ENCODE measurements around the gene VSIG10L2.

VSIG10L2 gene

GRCh38 chr11:125935618-125936199, 10.1 kb upstream of the VSIG10L2 start:
- H3K4me2 ChIP-seq (ENCODE audit: low read depth, low read length, poor library complexity, severe bottlenecking) = no peak overlapping the region
- H3K9me3 ChIP-seq (ENCODE audit: insufficient read depth, low read length) = no peaks in the 10 kb centered on the region
- no peaks in the 10 kb centered on the region for H3F3A ChIP-seq (ENCODE audit: insufficient read depth)
- TF ChIP-seq CTCF (IDR thresholded peaks at IDR 0.05; ENCODE audit: insufficient read depth, low read length, poor library complexity, severe bottlenecking) (no peak), EZH2phosphoT487 (conservative IDR thresholded peaks at IDR 0.05; ENCODE audit: low read length) (no peak)
- no peak overlapping the region for H3K4me3 ChIP-seq (ENCODE audit: insufficient read depth, low read length, poor library complexity, severe bottlenecking)
- no peaks in the 10 kb centered on the region for H3K9me2 ChIP-seq (replicated peaks; ENCODE audit: insufficient read depth, low read length)
- H3K9ac ChIP-seq (ENCODE audit: low read length) = no peak overlapping the region
- H3K79me2 ChIP-seq (ENCODE audit: insufficient read depth, low read length) = no peaks in the 10 kb centered on the region
- no peak overlapping the region for H2AFZ ChIP-seq (ENCODE audit: low read depth, low read length, severe bottlenecking)
- no peak overlapping the region for H3K27ac ChIP-seq (ENCODE audit: low read depth, low read length)
- no peaks in the 10 kb centered on the region for H3K27me3 ChIP-seq (ENCODE audit: low read length)
- H3K36me3 ChIP-seq (ENCODE audit: low read length) = no peaks in the 10 kb centered on the region
- no peaks in the 10 kb centered on the region for H4K20me1 ChIP-seq (ENCODE audit: low read depth, low read length)

GRCh38 chr11:125938418-125938817, 7.4 kb upstream of the VSIG10L2 start:
- H3K9me2 ChIP-seq (replicated peaks; ENCODE audit: insufficient read depth, low read length) = no peaks in the 10 kb centered on the region
- no peak overlapping the region for H3K9ac ChIP-seq (ENCODE audit: low read length)
- no peaks in the 10 kb centered on the region for H3K79me2 ChIP-seq (ENCODE audit: insufficient read depth, low read length)
- H3F3A ChIP-seq (ENCODE audit: insufficient read depth) = no peaks in the 10 kb centered on the region
- H3K36me3 ChIP-seq (ENCODE audit: low read length) = no peaks in the 10 kb centered on the region
- no peaks in the 10 kb centered on the region for H4K20me1 ChIP-seq (ENCODE audit: low read depth, low read length)
- TF ChIP-seq EZH2phosphoT487 (conservative IDR thresholded peaks at IDR 0.05; ENCODE audit: low read length) = no peak
- TF ChIP-seq CTCF (IDR thresholded peaks at IDR 0.05; ENCODE audit: insufficient read depth, low read length, poor library complexity, severe bottlenecking) = no peak
- H3K4me2 ChIP-seq (ENCODE audit: low read depth, low read length, poor library complexity, severe bottlenecking) = no peak overlapping the region
- no peaks in the 10 kb centered on the region for H3K9me3 ChIP-seq (ENCODE audit: insufficient read depth, low read length)
- no peak overlapping the region for H3K4me3 ChIP-seq (ENCODE audit: insufficient read depth, low read length, poor library complexity, severe bottlenecking)
- no peaks in the 10 kb centered on the region for H3K27me3 ChIP-seq (ENCODE audit: low read length)
- H2AFZ ChIP-seq (ENCODE audit: low read depth, low read length, severe bottlenecking) = no peak overlapping the region
- no peak overlapping the region for H3K27ac ChIP-seq (ENCODE audit: low read depth, low read length)

GRCh38 chr11:125939081-125939521, 6.7 kb upstream of the VSIG10L2 start:
- H4K20me1 ChIP-seq (ENCODE audit: low read depth, low read length) = no peaks in the 10 kb centered on the region
- no peaks in the 10 kb centered on the region for H3K79me2 ChIP-seq (ENCODE audit: insufficient read depth, low read length)
- no peaks in the 10 kb centered on the region for H3K27me3 ChIP-seq (ENCODE audit: low read length)
- no peaks in the 10 kb centered on the region for H3K36me3 ChIP-seq (ENCODE audit: low read length)
- no peak overlapping the region for H2AFZ ChIP-seq (ENCODE audit: low read depth, low read length, severe bottlenecking)
- H3F3A ChIP-seq (ENCODE audit: insufficient read depth) = no peaks in the 10 kb centered on the region
- no peak overlapping the region for H3K4me3 ChIP-seq (ENCODE audit: insufficient read depth, low read length, poor library complexity, severe bottlenecking)
- H3K9me3 ChIP-seq (ENCODE audit: insufficient read depth, low read length) = no peaks in the 10 kb centered on the region
- H3K27ac ChIP-seq (ENCODE audit: low read depth, low read length) = no peak overlapping the region
- H3K4me2 ChIP-seq (ENCODE audit: low read depth, low read length, poor library complexity, severe bottlenecking) = no peak overlapping the region
- no peak overlapping the region for H3K9ac ChIP-seq (ENCODE audit: low read length)
- TF ChIP-seq CTCF (IDR thresholded peaks at IDR 0.05; ENCODE audit: insufficient read depth, low read length, poor library complexity, severe bottlenecking) (no peak), EZH2phosphoT487 (conservative IDR thresholded peaks at IDR 0.05; ENCODE audit: low read length) (no peak)
- no peaks in the 10 kb centered on the region for H3K9me2 ChIP-seq (replicated peaks; ENCODE audit: insufficient read depth, low read length)
